ENCODE data around the gene CCR2.

Gene CCR2

GRCh38 chr3:46351646-46352045 is 2.3 kb upstream of the CCR2 start:
- no peak for TF ChIP-seq CTCF (IDR thresholded peaks at IDR 0.05; ENCODE audit: low read depth, low read length)
- no peaks in the 10 kb centered on the region for H3K36me3 ChIP-seq
- H3K4me1 ChIP-seq, result no peaks in the 10 kb centered on the region
- no peak overlapping the region for H3K4me3 ChIP-seq (ENCODE audit: low read depth, low read length)
- no peaks in the 10 kb centered on the region for H3K9me3 ChIP-seq
- DNase-seq, result no peak
- H3K27me3 ChIP-seq, result no peaks in the 10 kb centered on the region

GRCh38 chr3:46353090-46353489 is 821 bp upstream of the CCR2 start:
- no peaks in the 10 kb centered on the region for H3K4me1 ChIP-seq
- H3K27me3 ChIP-seq, result no peaks in the 10 kb centered on the region
- no peak for DNase-seq
- no peaks in the 10 kb centered on the region for H3K9me3 ChIP-seq
- H3K36me3 ChIP-seq, result no peaks in the 10 kb centered on the region
- no peak overlapping the region for H3K4me3 ChIP-seq (ENCODE audit: low read depth, low read length)
- TF ChIP-seq CTCF (IDR thresholded peaks at IDR 0.05; ENCODE audit: low read depth, low read length), result no peak

GRCh38 chr3:46354478-46354877 is 567 bp downstream of the CCR2 start:
- Histone ChIP-seq H3K4me3 (ENCODE audit: low read depth, low read length) (no peak overlapping the region), H3K36me3 (no peaks in the 10 kb centered on the region), H3K9me3 (no peaks in the 10 kb centered on the region), H3K4me1 (no peaks in the 10 kb centered on the region), H3K27me3 (no peaks in the 10 kb centered on the region)
- TF ChIP-seq CTCF (IDR thresholded peaks at IDR 0.05; ENCODE audit: low read depth, low read length), result no peak
- DNase-seq, result no peak

GRCh38 chr3:46354984-46355383 is 1.1 kb downstream of the CCR2 start:
- Histone ChIP-seq H3K9me3 (no peaks in the 10 kb centered on the region), H3K4me3 (ENCODE audit: low read depth, low read length) (no peak overlapping the region), H3K4me1 (no peaks in the 10 kb centered on the region), H3K27me3 (no peaks in the 10 kb centered on the region), H3K36me3 (no peaks in the 10 kb centered on the region)
- TF ChIP-seq CTCF (IDR thresholded peaks at IDR 0.05; ENCODE audit: low read depth, low read length), result no peak
- no peak for DNase-seq

GRCh38 chr3:46356276-46356675 is 2.4 kb downstream of the CCR2 start:
- no peak for TF ChIP-seq CTCF (IDR thresholded peaks at IDR 0.05; ENCODE audit: low read depth, low read length)
- DNase-seq, result no peak
- Histone ChIP-seq H3K4me3 (ENCODE audit: low read depth, low read length) (no peak overlapping the region), H3K27me3 (no peaks in the 10 kb centered on the region), H3K36me3 (no peaks in the 10 kb centered on the region), H3K4me1 (no peaks in the 10 kb centered on the region), H3K9me3 (no peaks in the 10 kb centered on the region)

- no peaks in the 10 kb centered on the region for H3K9me3 ChIP-seq
- H3K36me3 ChIP-seq, result no peaks in the 10 kb centered on the region
- no peak for DNase-seq
- TF ChIP-seq CTCF (IDR thresholded peaks at IDR 0.05; ENCODE audit: low read depth, low read length), result no peak
- H3K4me3 ChIP-seq (ENCODE audit: low read depth, low read length), result no peak overlapping the region
- no peaks in the 10 kb centered on the region for H3K27me3 ChIP-seq
- H3K4me1 ChIP-seq, result no peaks in the 10 kb centered on the region
Observed at GRCh38 chr3:46356909-46357308, 3.0 kb downstream of the CCR2 start.
